Gastroesophageal sphincter (tissue), 3 donors: ENCODE results near the gene ZNF343.

Experiments
- EP300 ChIP-seq: sonication (generic); formaldehyde crosslinking; IDR thresholded peaks from one replicate; pipeline ENCODE4 v1.6.1; 2017; ENCODE audit warnings: antibody characterized with exemption, mild to moderate bottlenecking
- POLR2A ChIP-seq, 2 donors: fragments of 450-650 bp; IDR thresholded peaks; one replicate each; pipeline ENCODE4 v1.6.1; 2017; ENCODE audit warnings: antibody characterized with exemption in 2 of 2, mild to moderate bottlenecking in 2 of 2, moderate library complexity in 1 of 2
- TF ChIP-seq, protein P1 (sequence below), 4 experiments: fragments of 200-600 bp in 2 of 4; fragments of 450-650 bp in 2 of 4; sonication (generic) in 1 of 4; IDR thresholded peaks; one replicate each; pipeline ENCODE4 v1.5.1; 2017 to 2019; ENCODE audit warnings: antibody characterized with exemption in 4 of 4, mild to moderate bottlenecking in 2 of 4, moderate library complexity in 2 of 4

DNA sequence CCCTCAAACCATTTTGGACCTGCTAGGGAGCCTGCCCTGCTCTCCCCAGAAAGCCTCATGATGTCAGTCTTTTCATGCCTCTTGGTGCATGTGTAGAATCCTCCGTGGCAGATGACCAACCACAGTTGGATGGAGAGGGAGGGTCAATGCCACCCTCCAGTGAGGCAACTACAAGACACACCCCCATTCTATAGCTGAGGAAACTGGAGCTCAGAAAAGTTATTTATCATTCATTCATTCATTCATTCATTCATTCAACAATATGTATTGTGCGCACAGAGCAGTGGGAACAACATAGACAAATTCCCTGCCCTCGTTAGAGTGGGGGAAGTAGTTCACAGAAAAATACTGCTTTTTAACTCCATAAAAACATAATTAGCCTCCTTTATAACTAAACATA lies 54.9 kb downstream of the ZNF343 start:
- TF ChIP-seq POLR2A (IDR thresholded peaks at IDR 0.05) (no peak), EP300 (no peak)
- TF ChIP-seq, protein P1, sequence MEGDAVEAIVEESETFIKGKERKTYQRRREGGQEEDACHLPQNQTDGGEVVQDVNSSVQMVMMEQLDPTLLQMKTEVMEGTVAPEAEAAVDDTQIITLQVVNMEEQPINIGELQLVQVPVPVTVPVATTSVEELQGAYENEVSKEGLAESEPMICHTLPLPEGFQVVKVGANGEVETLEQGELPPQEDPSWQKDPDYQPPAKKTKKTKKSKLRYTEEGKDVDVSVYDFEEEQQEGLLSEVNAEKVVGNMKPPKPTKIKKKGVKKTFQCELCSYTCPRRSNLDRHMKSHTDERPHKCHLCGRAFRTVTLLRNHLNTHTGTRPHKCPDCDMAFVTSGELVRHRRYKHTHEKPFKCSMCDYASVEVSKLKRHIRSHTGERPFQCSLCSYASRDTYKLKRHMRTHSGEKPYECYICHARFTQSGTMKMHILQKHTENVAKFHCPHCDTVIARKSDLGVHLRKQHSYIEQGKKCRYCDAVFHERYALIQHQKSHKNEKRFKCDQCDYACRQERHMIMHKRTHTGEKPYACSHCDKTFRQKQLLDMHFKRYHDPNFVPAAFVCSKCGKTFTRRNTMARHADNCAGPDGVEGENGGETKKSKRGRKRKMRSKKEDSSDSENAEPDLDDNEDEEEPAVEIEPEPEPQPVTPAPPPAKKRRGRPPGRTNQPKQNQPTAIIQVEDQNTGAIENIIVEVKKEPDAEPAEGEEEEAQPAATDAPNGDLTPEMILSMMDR (IDR thresholded peaks at IDR 0.05) = no peak
